GM12872 (cell line): ENCODE results near the gene FBXL17.

Experiments
- TF ChIP-seq, protein P1 (sequence below): IDR thresholded peaks from 3 replicates; pipeline ENCODE4 v1.5.1; 2011; ENCODE audit warnings: low read depth, mild to moderate bottlenecking, low read length, moderate library complexity; ENCODE audit not compliant: insufficient read depth

Gene FBXL17

DNA sequence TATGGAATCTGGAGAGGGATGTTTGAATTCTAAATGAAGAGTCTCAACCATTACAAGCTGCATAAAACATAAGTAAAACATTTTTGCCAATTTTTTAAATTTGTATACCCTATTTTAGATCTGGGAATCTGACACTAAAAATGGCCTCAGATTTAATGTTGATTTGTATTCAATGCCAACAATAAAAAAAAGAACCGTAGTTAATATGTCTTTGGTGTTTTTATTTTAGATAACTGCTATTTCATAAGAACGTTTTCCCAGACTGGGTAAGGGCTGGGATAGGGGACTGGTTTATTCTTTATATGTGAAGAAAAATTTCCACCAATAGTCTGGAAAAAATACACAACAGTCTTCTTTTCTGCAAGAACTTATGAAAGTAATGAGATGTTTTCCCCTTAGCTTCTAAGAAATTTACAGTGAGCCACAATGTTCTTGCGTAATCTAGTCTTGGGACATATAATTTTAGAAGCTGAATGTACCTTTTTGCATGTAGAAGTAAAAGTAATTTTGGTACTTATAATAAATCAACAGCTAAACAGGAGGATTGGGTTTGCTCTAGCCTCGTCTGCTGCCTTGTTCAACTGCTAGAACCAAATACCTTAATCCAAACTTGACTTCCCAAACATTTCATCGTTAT, 466.6 kb downstream of the FBXL17 start:
- TF ChIP-seq, protein P1, sequence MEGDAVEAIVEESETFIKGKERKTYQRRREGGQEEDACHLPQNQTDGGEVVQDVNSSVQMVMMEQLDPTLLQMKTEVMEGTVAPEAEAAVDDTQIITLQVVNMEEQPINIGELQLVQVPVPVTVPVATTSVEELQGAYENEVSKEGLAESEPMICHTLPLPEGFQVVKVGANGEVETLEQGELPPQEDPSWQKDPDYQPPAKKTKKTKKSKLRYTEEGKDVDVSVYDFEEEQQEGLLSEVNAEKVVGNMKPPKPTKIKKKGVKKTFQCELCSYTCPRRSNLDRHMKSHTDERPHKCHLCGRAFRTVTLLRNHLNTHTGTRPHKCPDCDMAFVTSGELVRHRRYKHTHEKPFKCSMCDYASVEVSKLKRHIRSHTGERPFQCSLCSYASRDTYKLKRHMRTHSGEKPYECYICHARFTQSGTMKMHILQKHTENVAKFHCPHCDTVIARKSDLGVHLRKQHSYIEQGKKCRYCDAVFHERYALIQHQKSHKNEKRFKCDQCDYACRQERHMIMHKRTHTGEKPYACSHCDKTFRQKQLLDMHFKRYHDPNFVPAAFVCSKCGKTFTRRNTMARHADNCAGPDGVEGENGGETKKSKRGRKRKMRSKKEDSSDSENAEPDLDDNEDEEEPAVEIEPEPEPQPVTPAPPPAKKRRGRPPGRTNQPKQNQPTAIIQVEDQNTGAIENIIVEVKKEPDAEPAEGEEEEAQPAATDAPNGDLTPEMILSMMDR: no peak

DNA sequence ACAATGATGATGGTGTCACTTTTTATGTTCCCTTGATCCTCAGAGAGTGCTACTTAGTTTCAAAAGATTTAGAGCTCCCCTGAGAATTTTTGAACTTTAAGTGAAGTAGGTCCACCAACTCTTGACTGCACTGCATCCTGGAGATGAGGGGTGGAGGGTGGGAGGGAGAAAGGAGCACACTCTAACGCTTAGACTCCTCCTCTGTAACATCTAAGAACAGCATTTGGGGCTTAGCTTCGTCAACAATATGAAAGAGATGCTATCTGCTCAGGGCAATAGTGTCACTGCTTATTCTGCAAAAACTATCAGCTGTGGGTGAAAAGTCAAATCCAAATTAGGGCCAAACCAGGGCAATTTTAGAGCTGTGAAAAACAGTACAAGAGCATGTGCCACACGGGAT, 468.4 kb downstream of the FBXL17 start:
- TF ChIP-seq, protein P1: no peak

DNA sequence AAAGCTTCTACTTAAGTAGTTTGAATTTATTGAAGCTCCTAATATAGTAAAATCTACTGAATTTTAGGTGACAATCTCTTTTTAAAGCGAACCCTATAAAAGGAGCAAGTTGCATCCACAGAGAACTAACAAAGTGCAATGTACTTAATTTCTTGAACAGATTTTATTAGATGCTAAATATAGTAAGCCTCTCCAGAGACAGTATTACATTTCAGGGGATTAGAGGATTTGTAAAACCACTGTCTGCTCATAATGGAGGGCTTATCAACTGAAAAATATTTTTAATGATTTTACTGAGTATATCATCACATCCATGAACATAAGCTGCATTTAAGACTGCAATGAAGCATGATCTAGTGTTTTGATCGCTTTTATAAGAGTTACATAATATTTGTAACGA, 481.2 kb downstream of the FBXL17 start:
- TF ChIP-seq, protein P1: no peak

DNA sequence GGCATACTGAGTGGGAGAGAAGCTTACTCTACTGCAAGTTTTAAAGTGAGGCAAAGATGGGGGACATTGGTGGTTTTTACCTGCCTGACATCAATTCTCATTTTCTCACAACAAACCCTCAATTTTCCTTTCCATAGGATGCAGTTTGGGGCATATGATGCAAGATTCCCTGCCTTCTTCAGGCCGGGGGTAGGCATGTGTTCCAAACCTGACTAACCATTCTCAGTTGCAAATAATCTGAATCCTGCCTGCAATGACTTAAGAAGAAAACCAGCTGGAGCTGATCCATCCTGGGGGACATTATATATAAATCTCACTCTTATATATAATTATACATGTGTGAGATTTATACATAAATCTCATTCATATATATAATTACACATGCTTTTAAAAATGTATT, 487.5 kb downstream of the FBXL17 start:
- TF ChIP-seq, protein P1: no peak

DNA sequence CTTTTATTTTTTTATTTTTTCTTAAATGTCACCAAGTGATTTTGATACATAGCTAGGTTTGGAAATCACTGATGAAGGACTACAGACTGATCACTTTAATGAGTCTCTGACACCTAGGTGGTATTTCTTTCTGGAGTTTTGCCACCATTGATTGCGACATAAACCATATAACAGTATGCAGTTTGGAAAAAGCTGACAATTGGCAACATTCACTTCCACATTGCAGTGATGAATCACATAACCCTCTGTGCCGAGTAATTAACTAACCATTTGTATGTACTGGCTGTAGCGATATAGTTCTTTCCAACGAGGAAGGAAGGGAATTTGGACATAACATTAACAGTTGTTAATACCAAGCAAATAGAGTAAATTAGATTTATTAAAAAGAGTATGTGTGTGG, 488.3 kb downstream of the FBXL17 start:
- TF ChIP-seq, protein P1: no peak

DNA sequence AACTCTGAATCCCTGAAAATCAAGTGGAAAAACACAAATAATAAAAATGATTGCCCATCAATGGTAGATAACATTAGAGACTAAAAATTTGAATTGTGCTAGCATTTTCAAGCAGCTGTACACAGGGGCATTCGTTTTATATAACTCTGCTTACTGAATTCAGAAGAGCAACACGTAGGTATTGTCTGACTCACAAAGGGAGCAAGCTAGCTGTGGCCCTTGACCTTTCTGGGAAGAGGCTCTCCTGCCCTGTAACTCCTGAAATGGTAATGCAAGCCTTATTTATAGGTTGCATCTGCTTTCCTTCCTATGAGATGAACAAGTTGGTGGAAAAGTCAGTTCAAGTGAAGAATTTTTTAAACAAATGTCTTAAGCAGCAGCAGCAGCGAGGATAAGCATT, 492.5 kb downstream of the FBXL17 start:
- TF ChIP-seq, protein P1: no peak

DNA sequence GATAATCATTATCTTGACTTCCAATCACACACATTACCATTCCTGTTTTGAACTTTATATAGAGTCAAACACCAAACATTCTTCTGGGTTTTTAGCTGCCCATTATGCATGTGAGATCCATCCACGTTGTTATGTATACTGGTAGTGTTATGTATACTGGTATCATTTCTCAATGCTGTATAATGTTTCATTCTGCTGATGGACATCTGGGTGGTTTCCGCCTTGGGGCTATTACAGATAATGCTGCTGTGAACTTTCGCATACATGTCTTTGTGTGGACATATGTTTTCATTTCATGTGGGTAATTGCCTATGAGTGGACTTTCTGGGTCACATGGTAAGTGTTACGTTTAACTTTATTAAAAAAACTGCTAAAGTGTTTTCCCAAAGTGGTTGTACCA, 493.4 kb downstream of the FBXL17 start:
- TF ChIP-seq, protein P1: no peak
